ENCODE results near the gene C3orf38.
"Not testable (repeated sequence)": the region's sequence is repeated elsewhere in the genome, so short reads cannot be mapped to it uniquely, and the experiment has no call there.

Gene C3orf38

GRCh38 chr3:88149509-88150362, at the start of gene C3orf38:
Gene C3orf38 (plus strand): TSS chr3:88149959. CDS start chr3:88150053, 94 bp downstream.
- peak; percentile 64 for DNase-seq (ENCODE audit: low read depth)
- peak within 1 kb of the TSS; percentile 98 for H3K4me3 ChIP-seq (ENCODE audit: low read depth, low read length)

- H3K4me3 ChIP-seq (ENCODE audit: low read depth, low read length), result no peak overlapping the region
- no peak for DNase-seq (ENCODE audit: low read depth)
Observed at GRCh38 chr3:88101142-88101541, 48.6 kb upstream of the C3orf38 start.

GRCh38 chr3:88105325-88105724, 44.4 kb upstream of the C3orf38 start:
- H3K4me3 ChIP-seq (ENCODE audit: low read depth, low read length), result no peak overlapping the region
- no peak for DNase-seq (ENCODE audit: low read depth)

GRCh38 chr3:88112289-88112688, 37.5 kb upstream of the C3orf38 start:
- no peak for DNase-seq (ENCODE audit: low read depth)
- H3K4me3 ChIP-seq (ENCODE audit: low read depth, low read length), result no peak overlapping the region

- DNase-seq (ENCODE audit: low read depth), result peak; percentile 21
- no peak overlapping the region for H3K4me3 ChIP-seq (ENCODE audit: low read depth, low read length)
Observed at GRCh38 chr3:88113311-88114162, 36.2 kb upstream of the C3orf38 start.

- H3K4me3 ChIP-seq (ENCODE audit: low read depth, low read length), result no peak overlapping the region
- DNase-seq (ENCODE audit: low read depth), result no peak
Observed at GRCh38 chr3:88114878-88115549, 34.7 kb upstream of the C3orf38 start.

GRCh38 chr3:88117683-88118082, 32.1 kb upstream of the C3orf38 start:
- H3K4me3 ChIP-seq (ENCODE audit: low read depth, low read length), result no peak overlapping the region
- DNase-seq (ENCODE audit: low read depth), result no peak

GRCh38 chr3:88118603-88119002, 31.2 kb upstream of the C3orf38 start:
- not testable (repeated sequence) for DNase-seq (ENCODE audit: low read depth); H3K4me3 ChIP-seq (ENCODE audit: low read depth, low read length)

- H3K4me3 ChIP-seq (ENCODE audit: low read depth, low read length), result no peak overlapping the region
- DNase-seq (ENCODE audit: low read depth), result no peak
Observed at GRCh38 chr3:88123526-88123925, 26.2 kb upstream of the C3orf38 start.

- no peak overlapping the region for H3K4me3 ChIP-seq (ENCODE audit: low read depth, low read length)
- no peak for DNase-seq (ENCODE audit: low read depth)
Observed at GRCh38 chr3:88131695-88132094, 18.1 kb upstream of the C3orf38 start.

- no peak for DNase-seq (ENCODE audit: low read depth)
- no peak overlapping the region for H3K4me3 ChIP-seq (ENCODE audit: low read depth, low read length)
Observed at GRCh38 chr3:88132894-88133293, 16.9 kb upstream of the C3orf38 start.

- DNase-seq (ENCODE audit: low read depth), result no peak
Observed at GRCh38 chr3:88133711-88134263, 16.0 kb upstream of the C3orf38 start.

GRCh38 chr3:88137836-88138235, 11.9 kb upstream of the C3orf38 start:
- no peak overlapping the region for H3K4me3 ChIP-seq (ENCODE audit: low read depth, low read length)
- peak; percentile 33 for DNase-seq (ENCODE audit: low read depth)

More at GRCh38 chr3:88133711-88134263, 16.0 kb upstream of the C3orf38 start:
- H3K4me3 ChIP-seq (ENCODE audit: low read depth, low read length), result no peak overlapping the region

GRCh38 chr3:88141458-88142083, 8.2 kb upstream of the C3orf38 start:
- H3K4me3 ChIP-seq (ENCODE audit: low read depth, low read length), result no peak overlapping the region
- DNase-seq (ENCODE audit: low read depth), result peak; percentile 62

- H3K4me3 ChIP-seq (ENCODE audit: low read depth, low read length), result no peak overlapping the region
- DNase-seq (ENCODE audit: low read depth), result peak; percentile 34
Observed at GRCh38 chr3:88142094-88142624, 7.6 kb upstream of the C3orf38 start.

- no peak overlapping the region for H3K4me3 ChIP-seq (ENCODE audit: low read depth, low read length)
- DNase-seq (ENCODE audit: low read depth), result no peak
Observed at GRCh38 chr3:88147261-88147660, 2.5 kb upstream of the C3orf38 start.

- peak overlapping the region; percentile 98 for H3K4me3 ChIP-seq (ENCODE audit: low read depth, low read length)
- no peak for DNase-seq (ENCODE audit: low read depth)
Observed at GRCh38 chr3:88148651-88149050, 1.1 kb upstream of the C3orf38 start.

GRCh38 chr3:88149101-88149508, 654 bp upstream of the C3orf38 start:
- no peak for DNase-seq (ENCODE audit: low read depth)
- peak overlapping the region; percentile 98 for H3K4me3 ChIP-seq (ENCODE audit: low read depth, low read length)

- no peak for DNase-seq (ENCODE audit: low read depth)
- peak overlapping the region; percentile 98 for H3K4me3 ChIP-seq (ENCODE audit: low read depth, low read length)
Observed at GRCh38 chr3:88150371-88150770, 612 bp downstream of the C3orf38 start.
